GM18499 (cell line): ENCODE measurements around the gene RHBDL1.

ENCODE experiments used
- ATAC-seq: cut with Tn5 transposase; IDR thresholded peaks from one replicate; pipeline ENCODE4 v1.9.1; 2021; ENCODE audit warnings: moderate number of reproducible peaks; ENCODE audit not compliant: insufficient read depth, unreplicated experiment

Gene RHBDL1

DNA sequence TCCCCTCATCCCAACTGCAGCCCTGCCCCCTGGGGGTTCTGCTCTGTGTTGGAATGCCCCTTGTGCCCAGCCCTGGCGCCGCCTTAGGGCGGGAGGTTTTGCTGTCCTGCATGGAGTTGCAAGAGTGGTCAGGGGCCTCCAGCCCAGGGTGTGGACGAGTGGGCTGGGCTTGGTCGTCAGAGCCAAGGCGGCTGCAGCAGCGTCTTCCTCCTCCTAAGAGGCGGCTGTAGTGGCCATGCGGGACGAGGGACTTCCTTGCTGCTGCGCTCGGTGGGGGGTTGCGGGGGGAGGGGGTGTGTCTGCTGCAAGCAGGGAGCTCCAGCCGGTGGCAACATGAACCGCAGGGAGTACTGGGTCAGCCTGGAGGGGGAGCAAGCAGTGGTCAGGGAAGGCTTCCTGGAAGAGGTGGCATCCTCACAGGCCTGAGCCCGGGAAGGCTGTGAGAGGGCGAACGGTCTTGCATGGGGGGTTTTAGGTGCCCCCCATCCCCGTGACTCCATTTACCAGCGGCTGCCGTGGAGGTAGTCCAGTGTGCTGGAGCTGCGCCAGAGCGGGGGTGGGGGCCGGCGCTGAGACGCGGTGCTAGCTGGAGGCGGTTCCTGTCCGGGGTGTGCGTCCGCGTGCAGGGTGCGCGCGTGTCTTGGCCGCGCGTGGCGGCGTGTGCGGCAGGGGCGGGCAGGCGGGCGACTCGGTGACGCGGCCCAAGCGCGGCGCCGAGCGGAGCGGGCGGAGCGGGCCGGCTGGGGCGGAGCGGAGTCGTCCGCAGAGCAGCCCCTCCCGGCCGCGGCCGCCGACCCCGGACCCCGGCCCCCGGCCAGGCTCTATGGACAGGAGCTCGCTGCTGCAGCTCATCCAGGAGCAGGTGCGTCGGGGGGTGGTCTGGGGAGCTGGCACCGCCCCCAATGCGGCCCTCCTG, at the start of gene RHBDL1:
TSS of gene RHBDL1 (plus strand) at position 704 of the 916 bp plus-strand sequence. CDS start at position 824, 120 bp downstream.
- ATAC-seq, result no peak

- ATAC-seq, result no peak
Measured at GRCh38 chr16:625977-626765, 49.3 kb upstream of the RHBDL1 start.

DNA sequence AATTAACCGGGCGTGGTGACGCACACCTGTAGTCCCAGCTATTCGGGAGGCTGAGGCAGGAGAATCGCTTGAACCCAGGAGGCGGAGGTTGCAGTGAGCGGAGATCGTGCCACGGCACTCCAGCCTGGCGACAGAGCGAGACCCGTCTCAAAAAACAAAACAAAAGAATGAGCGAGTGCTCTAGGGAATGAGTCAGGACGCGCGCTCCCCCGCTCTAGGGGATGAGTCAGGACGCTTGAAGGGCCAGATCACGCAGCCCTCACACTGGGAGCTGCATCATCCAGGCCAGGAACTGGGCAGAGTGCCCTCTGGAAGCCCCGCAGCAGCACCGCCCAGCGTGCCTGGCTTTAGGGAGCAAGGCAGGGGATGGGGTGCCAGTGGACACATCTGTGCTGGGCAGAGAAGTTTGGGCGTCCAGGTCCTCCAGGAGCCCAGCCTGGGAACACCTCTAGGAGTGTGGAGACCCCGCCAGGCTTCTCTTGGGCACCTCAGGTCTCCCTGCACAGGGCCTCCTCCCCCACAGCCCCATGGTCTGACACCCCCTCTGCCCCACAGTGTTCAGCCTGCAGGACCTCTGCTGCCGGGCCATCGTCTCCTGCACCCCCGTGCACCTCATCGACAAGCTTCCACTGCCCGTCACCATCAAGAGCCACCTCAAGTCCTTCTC, 48.6 kb upstream of the RHBDL1 start:
- ATAC-seq, result no peak

- no peak for ATAC-seq
Measured at GRCh38 chr16:627454-628239, 47.8 kb upstream of the RHBDL1 start.

GRCh38 chr16:628321-629061, 47.0 kb upstream of the RHBDL1 start:
- ATAC-seq, result no peak

- no peak for ATAC-seq
Measured at GRCh38 chr16:629185-629832, 46.2 kb upstream of the RHBDL1 start.

DNA sequence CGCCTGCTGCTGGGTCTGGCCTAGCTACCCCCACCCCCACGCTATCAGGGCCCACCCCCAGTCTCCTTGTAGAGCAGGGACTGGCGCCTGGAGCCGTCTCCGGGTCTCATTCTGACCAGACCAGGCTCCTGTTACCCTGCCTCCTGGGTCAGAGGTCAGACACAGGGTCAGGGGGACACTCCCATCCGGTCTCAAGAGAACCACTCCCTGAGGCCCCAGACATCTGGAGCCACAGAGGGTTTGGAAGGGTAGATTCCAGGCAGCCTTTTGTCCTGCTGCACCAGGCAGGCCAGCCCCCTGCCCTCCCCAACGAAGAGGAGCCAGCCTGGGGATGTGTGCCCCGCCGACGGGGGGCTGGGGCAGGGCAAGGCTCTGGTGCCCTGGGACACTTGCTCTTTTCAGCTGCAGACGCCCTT, 45.6 kb upstream of the RHBDL1 start:
- ATAC-seq, result no peak

GRCh38 chr16:630249-630814, 45.1 kb upstream of the RHBDL1 start:
- ATAC-seq, result no peak

DNA sequence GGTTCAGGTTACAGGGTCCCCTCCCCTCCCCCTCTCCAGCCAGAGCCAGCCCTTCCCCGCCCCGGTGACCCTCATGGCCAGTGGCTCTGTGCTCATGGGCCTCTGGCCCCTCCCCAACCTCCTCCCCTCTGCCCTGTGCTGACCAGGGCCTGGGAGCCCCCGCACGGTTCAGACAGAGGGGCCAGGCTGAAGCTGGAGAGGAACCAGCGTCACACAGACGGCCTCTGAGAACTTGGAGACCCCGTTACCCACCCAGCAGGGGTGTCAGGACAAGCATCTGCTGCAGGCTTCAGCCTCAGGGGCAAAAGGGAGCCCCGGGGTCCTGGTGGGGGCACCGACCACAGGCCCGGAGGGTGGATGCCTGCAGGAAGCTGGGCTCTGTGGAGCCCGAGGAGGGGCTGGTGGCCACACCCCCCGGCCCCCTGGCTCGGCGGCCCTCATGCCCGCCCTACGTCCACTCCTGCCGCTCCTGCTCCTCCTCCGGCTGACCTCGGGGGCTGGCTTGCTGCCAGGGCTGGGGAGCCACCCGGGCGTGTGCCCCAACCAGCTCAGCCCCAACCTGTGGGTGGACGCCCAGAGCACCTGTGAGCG, 44.6 kb upstream of the RHBDL1 start, which contains the start of gene WFIKKN1:
TSS of gene WFIKKN1 (plus strand) at position 171 of the 591 bp plus-strand sequence. CDS start at position 440, 269 bp downstream.
- no peak for ATAC-seq

GRCh38 chr16:631808-632358, 43.6 kb upstream of the RHBDL1 start:
- no peak for ATAC-seq

- ATAC-seq, result no peak
Measured at GRCh38 chr16:632486-633335, 42.8 kb upstream of the RHBDL1 start.

DNA sequence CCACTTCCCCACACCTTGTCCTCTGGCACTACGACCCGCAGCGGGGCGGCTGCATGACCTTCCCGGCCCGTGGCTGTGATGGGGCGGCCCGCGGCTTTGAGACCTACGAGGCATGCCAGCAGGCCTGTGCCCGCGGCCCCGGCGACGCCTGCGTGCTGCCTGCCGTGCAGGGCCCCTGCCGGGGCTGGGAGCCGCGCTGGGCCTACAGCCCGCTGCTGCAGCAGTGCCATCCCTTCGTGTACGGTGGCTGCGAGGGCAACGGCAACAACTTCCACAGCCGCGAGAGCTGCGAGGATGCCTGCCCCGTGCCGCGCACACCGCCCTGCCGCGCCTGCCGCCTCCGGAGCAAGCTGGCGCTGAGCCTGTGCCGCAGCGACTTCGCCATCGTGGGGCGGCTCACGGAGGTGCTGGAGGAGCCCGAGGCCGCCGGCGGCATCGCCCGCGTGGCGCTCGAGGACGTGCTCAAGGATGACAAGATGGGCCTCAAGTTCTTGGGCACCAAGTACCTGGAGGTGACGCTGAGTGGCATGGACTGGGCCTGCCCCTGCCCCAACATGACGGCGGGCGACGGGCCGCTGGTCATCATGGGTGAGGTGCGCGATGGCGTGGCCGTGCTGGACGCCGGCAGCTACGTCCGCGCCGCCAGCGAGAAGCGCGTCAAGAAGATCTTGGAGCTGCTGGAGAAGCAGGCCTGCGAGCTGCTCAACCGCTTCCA, 42.0 kb upstream of the RHBDL1 start:
- ATAC-seq, result no peak

- no peak for ATAC-seq
Measured at GRCh38 chr16:634051-634670, 41.3 kb upstream of the RHBDL1 start.

DNA sequence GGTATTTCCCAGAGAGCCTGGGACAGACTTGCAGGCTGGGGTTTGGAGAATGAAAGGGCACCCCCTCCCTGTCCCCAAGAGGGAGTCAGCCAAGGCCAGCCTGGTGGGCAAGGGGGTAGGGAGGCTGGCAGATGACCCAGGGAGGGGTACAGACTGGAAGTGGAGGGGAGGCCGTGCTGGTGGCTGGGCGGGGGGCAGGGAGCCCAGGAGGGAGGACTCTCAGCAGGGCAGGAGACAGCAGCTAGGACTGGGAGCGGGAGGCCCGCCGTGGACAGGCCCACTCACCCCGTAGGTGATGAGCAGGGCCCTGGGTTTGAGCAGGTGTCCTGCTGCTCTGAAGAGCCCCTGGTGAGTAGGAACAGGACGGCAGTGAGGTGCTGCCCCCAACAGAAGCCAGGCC, 40.5 kb upstream of the RHBDL1 start:
- no peak for ATAC-seq

GRCh38 chr16:635573-636205, 39.8 kb upstream of the RHBDL1 start:
- no peak for ATAC-seq
